GM21529 (cell line): ENCODE results near the gene SENP8.
"Not testable (repeated sequence)": the region's sequence is repeated elsewhere in the genome, so short reads cannot be mapped to it uniquely, and the experiment has no call there.

Experiments
- ATAC-seq: cut with Tn5 transposase; IDR thresholded peaks from one replicate; pipeline ENCODE4 v1.9.1; 2021; ENCODE audit not compliant: unreplicated experiment

The SENP8 gene

DNA sequence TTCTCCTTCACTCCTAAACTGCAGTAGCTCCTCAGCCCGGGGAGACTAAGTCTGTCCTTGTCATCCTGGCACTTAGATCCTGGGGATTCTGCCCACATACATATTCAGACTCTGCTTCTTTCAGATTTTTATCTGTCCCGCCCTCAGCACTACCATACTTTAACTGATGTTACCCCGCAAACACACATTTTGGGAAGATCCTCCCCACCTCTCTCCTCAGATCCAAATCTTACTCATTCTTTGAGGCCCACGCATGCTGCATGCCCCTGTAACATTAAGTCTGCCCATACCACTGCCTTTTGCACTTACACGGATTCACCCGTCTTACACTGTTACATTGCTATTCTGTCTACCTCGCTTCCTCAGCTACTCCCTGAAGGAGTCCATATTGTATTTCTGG lies 36.1 kb downstream of the SENP8 start:
- ATAC-seq, result no peak

DNA sequence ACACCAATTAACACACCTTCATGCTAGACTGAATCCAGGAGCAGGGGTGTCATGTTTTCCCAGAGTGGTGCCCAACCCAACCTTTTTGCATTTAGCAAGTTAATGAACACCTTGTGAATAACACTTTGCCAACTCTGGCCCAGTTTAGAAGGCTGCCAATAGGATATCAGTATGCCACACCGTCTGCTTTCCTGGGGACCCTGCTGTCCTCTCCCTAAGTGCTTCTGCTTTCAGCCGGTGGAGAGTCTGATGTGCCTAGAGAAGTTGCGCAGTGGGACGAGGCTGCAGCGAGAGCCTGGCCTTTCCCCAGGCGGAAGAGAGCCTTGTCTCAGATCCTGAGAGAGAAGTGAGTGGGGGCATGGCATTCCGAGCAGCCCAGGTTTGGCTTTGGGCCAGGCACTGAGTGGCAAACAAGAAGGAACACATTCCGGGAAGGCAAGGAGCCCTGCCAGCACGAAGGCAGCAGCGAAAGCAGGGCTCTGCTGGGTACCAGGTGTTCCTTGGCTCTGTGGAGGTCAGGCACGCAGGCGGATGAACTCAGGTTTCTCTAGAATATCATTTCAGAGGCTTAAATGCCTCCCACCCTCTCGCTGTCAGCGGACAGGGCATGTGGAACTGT lies 36.9 kb downstream of the SENP8 start:
- no peak for ATAC-seq

DNA sequence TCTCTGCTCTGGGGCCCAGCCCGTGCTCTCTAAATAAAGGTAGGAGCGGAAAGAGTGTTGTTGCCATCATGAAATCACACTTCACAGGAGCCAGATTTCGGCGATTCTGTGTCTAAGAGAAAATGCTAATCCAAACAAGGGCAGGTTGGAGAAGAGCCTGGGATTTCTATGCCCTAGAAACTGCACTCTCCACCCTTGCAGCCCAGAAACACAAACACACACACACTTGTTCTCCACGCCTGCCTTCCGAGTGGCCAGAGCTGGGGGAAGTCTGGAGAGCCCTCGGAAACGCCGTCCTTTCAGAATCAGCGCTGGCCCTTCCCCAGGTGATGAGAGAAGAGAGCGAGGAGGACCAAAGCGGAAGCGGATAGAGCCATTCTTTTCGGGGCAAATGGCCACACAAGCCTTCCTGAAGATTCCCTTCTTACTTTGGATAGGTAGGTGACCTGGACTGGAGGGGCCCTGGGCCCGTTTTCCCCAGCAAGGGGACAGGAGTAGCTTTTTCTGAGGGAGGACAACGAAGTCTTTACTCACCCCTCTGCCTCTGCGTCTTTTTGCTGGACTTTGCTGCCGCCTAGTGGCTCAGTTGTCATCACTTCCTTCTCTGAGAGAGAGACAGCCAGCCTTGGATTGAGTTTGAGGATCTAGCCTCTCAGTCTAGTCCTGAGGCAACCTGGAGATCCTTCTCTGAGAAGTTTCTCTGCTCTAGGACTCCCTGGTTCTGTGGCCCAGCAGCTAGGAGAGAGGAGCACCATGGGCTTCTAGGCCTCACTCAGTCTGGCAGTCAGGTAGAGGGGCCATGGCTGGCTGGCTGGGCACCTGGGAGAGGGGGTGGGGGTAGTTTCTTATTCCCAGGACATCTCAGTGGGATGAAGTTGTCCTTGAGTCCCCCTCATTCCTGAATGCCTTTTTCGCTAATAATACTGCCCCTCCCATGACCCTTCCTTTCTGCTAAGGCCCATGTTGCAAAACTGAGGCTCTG lies 37.7 kb downstream of the SENP8 start:
- ATAC-seq, result peak; percentile 91

DNA sequence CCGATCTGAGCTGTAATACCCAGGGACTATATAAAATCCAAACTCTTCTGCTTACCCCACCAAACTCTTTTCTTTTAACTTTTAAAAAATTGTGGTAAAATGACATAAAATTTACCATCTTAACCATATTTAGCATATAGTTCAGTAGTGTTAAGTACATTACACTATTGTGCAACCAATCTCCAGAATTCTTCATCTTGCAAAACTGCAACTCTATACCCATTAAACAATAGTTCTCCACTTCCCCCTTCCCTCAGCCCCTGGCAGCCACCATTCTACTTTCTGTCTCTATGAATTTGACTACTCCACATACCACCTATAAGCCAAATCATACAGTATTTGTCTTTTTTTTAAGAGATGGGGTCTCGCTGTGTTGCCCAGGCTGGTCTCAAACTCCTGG lies 38.7 kb downstream of the SENP8 start:
- no peak for ATAC-seq

DNA sequence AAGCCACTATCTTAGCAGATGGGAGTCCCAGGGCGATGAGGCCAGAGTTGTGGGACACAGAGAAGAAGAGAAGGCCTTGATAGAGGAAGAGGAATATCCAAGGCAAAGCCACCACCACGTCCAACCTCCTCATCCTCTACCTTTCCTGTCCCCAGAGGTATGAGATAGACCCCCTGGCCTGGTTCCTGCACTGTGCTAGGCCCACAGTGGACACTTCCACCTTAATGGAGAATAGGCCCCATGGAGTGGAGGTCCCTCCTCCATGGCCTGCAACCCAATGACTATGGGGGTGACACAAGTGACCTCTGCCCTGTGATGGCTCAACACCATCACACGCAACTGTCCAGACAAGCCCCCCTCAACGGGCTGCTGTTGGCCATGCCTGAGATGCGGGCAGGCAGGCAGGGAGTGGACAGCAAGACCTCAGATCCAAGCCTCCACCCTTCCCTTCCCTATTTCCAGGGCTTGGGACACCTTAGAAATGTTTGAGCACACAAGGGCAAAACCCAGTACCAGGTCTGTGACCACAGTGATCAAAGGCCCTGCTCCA lies 42.6 kb downstream of the SENP8 start:
- no peak for ATAC-seq

DNA sequence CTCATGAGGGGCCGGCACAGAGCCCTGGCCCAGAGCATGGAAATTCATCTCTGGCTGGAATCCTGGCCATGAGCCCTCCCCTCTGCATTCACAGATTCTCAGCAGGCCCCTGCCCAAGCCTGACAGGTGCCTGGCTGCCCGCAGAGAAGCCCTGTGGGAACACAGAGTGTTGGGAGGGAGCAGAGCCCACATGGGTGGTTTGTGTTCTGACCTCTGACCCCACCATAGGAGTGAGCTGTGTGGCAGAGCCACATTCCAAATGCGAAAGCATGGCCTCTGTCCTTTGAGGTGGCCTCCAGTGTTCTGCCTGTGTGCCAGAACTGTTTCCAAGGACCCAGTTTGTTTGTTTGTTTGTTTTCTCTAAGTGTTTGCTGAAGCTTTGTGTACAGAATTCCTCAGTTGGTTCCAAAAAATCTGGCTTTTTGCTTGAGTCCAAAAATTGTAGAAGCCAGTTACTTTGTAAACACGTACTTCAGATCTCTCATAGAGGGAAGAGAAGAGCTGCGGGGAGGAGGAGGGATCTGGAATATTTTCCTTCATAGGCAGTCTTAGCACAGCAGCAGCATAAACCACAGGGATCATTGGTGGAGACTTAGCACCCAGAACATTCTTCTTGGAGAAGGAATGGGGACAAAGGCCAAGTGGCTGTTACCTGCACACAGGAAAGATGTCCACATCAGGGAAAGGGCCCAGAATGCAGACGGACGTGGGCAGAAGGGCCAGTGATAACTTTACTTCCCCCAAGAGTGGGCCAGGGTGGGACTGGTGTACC lies 43.3 kb downstream of the SENP8 start:
- ATAC-seq, result no peak

DNA sequence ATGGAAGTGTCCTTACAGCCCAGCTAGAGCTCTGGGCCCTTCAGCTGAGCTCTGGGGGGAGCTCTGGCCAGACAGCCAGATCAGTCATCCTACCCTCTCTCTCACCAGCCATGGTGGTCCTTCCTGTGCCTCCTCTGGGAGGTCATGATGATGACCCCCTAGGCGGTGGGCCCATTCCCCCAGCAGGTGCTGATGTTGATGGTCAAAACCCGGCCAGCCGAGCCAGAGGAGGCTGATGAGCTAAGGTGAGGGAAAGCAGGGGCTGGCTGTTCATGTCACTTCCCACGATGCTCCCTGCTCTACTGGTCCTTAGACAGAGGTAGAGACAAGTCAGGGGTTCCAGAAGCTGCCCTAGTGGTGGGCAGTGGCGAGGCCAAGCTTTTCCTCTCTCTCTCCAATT lies 44.4 kb downstream of the SENP8 start:
- no peak for ATAC-seq

DNA sequence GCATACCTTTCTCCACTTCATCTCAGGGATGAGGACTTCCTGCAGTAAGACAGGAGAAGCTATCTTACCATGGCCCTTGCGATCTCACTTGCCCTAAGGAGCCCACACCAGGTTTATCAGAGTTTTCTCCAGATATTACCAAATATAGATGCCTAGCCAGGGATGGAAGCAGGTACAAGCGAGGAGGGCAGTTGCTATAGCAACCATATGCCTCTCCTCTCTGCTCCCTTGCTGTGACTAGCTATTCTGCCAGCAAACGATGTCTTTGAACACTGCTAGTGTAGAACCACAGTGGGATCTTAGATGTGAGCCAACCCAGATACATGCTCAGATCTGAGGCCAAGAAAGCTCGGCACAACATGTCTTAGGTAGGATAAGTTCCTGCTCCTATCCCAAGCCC lies 45.5 kb downstream of the SENP8 start:
- ATAC-seq, result no peak

DNA sequence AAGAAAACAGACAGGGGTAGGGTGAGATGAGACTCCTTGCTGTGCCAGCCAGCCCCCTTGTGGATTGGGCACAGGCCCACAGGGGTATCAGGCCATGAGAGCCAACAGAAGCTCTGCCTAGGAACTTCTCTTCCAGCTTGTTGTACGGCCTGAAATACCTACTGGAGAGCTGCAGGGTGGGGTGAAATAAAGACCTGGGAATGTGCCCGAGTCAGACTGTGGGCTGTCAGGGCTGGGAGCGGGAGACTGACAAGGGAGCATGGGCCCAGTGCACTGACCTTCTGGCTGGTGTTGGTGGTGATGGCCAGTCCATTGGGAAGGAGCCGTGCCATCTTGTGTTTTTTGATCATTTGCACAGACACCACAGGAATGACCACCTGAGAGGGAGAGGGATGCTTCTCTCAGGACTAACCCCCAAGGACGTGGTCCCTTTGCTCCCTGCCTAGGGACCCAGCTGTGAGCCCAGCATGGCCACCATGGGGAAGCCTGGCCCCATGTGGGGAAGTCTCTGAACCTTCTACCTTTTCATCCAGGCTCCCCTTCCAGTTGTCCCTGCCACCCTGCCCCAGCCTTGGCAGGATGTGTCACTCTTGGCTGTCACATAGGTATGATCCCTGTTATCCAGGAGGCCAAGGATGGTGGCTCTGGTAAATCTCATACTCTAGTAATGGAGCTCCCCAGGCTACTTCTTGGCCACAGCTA lies 48.7 kb downstream of the SENP8 start:
- no peak for ATAC-seq

DNA sequence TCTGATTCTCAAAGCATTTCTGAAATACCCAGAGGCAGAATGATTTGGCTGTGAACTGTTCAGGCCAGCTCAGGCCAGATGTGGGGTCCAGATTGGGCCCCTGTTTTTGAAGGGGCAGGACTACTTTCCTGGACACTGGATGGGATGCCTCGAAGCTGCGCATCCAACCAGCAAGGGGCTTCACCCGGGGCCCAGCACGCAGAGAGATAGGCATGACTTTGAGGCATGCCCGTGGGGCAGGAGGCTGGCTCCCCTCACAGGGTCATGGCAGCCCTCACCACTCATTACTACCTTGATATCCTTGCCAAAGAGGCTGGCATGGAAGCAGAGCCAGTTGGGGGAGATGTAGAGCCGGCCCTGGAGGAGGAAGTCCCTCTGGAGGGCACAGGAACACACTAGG lies 49.2 kb downstream of the SENP8 start:
- ATAC-seq, result no peak

DNA sequence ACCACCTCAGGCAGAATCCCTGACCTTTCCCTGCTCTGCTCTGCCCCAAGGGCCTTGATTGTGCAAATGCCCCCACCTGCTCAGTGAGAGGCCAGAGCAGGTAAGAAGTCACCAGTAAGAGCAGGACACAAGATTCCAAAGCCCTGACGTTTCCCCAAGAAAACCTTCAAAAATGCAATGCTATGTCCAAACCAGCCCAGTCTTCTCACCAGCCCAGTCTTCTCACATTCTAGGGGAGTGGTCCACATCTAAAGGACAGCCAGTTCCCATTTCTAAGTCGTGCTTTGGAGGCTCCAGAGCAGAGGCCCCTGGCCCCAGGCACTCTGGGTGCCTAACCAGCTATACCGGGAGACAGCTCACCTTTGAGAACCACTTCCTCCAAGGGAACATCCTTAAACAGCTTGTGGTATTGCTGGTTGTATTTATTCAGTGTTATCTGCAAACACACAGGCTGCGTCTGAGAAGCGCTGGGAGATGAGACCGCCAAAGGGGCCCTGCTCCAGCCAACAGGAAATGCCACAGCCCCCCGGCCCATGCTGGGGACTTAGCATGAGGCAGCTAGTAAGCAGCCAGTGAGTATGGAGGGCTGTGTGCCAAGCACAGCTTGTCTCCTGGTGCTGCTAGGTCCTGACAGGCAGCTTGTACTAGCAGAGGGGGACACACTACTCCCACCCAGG lies 50.1 kb downstream of the SENP8 start:
- no peak for ATAC-seq

DNA sequence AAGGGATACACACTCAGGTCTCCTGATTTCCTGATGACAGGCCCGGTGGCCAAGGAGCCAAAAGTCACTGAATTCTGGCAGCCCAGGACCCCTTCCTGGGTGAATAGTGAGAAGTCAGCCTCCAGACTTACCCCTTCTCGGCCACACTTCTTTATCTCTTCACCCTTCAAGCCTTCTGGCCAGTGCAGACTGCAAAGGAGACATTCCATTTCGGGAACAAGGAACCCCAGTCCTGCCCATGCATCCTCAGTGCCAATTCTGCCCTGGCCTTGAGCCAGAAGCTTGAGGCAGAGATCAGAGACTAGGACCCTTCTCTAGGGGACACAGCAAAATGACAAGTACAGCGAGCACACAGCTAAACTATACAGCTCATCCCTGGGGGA lies 50.6 kb downstream of the SENP8 start:
- ATAC-seq, result no peak

DNA sequence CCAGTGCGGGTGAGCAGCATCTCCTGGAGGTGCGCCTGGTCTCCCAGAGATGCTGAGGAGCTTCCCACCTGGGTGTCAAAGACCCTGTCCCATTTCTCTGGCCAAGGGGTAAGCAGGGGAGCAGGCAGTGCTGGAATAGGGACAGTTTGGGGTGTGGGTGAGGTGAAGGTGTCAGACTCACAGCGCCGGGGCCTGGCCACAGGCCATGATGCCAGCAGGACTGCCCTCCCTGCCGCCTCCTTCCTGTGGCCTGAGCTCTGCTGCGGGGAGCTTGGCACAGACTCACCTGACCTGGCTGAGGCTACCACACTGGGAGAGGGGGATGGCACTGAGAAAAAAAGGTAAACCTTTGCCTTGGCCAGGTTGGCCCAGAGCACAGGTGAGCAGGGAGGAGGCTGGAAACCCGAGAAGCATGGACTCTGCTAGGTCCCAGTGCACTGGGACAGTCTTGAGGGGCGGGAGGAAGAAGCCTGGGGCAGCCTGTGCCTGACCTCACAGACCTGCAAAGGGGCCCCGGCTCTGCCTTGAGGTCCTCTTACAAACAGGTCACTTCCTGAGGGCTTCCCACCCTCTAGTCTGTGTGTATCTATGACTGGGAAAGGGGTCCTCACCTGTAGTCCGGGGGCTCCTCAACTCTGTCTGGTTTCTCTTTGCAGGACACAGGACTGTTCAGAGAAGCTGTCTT lies 51.2 kb downstream of the SENP8 start:
- no peak for ATAC-seq

DNA sequence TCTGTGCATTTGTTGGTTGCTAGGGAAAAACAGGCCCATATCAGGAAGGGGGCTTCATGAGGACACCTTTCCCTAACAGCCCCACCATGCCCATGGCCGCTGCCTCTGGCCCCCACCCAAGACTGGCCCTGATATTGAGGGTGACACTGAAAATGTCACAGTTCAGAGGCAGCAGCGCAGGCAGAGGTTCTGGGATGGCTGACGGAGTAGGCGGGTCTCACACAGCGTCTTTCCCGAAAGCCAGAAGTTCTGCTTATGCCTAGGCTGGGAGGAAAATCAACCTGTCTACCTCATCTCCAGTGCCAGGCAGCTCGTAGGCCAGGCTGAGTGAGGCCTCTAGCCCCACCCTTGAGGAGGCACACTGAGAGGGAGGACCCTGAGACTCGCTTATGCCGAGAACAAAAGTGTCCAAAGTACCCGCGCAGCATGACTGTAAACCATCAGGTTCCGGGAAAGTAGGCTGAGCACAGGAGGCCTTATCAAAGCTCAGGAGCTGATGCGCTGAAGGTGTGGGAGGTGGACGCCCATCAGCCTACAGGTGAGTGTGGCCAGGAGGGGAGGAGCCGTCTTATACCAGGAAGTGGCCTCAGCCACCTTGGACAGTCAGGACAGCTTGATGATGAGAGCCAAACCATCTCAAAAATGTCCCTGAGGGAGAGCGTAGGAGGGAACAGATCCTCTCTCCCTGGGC lies 51.9 kb downstream of the SENP8 start:
- ATAC-seq, result no peak

DNA sequence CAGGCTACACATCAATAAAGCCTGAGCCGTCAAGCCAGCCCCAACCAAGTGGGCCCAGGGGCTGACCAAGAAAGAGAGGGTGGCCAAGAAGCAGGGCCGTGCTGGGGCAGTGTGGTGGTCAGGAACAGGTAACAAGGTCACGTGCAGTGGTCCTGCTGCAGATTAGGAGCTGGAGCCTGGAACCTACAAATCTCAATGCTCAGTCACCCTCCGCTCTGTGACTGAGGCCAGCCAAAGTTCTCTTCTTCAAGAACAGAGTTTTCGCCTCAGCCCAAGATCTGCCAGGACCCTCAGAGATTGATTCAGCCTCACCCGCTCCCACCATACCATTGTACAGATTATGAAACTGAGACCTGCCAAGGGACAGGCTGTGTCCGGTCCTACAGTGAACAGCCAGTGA lies 52.5 kb downstream of the SENP8 start:
- ATAC-seq, result no peak

DNA sequence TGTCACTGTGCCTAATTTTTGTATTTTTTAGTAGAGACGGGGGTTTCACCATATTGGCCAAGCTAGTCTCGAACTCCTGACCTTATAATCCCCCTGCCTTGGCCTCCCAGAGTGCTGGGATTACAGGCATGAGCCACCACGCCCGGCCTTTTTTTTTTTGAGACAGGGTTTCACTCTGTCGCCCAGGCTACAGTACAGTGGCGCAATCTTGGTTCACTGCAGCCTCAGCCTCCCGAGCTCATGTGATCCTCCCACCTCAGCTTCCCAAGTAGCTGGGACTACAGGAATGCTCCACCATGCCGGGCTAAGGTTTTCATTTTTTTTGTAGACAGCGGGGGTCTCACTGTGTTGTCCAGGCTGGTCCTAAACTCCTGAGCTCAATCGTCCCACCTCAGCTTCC lies 53.8 kb downstream of the SENP8 start:
- ATAC-seq, result not testable (repeated sequence)

DNA sequence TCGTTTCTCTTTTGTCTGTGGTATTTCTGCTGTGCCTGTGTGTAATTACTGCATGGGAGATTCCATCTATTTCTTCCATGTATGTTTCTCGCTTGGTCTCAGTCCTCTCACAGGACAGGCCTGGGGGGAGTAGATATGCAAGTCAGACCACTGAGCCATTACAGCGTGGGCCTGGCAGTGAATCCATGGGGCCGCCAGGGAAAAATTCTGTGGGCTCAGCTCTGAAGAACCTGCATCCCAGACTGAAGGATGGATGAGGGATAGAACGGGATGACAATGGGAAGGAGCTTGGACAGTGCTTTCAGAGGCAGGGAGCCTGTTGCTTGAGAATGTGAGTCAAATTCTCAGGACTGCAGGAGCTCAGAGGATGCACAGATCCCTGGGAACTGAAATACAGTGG lies 54.6 kb downstream of the SENP8 start:
- ATAC-seq, result no peak

DNA sequence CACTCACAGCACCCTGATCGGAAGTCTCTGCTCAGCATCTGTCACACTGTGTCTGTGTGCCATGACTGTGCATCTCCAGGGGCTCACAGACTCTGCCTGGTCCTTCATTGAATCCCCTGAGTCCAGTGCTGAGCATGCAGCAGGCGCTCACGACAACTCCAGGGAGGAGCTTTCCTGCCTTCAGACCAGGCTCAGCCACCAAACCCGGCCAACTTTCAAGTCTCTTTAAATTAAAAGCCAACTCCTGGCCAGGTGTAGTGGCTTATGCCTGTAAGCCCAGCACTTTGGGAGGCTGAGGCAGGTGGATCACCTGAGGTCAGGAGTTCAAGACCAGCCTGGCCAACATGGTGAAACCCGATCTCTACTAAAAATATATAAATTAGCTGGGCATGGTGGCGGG lies 55.2 kb downstream of the SENP8 start:
- ATAC-seq, result no peak

DNA sequence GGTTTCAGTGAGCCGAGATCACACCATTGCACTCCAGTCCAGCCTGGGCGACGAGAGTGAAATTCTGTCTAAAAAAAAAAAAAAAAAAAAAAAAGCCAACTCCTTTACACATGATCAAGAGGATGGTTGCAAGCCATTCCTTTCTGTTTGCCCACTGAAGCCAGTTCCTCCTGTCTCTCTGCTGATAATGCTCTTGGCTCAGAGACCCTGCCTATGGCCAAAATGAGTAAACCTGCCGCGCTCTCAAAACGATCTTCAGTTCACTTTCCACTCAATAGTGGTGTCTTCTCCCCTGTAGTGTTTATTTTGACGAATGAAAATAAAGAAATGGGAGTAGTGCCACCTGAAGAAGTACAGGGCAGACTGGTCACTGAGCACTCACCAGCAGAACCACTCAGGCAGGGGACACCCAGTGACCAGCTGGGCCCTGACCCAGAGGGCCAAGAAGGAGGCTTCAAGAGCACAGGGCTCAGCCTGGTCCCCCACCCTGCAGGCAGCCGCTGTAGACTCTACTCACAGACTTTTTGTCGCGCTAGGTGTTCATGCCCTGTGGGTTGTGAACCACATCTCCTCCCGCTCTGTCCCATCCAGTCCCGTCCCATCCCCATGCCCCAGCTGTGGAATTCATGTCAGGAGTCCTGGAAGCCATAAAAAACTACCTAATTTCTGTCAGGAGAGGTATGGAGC lies 55.8 kb downstream of the SENP8 start:
- no peak for ATAC-seq
